ENCODE data around the gene PKP1.

PKP1 gene

DNA sequence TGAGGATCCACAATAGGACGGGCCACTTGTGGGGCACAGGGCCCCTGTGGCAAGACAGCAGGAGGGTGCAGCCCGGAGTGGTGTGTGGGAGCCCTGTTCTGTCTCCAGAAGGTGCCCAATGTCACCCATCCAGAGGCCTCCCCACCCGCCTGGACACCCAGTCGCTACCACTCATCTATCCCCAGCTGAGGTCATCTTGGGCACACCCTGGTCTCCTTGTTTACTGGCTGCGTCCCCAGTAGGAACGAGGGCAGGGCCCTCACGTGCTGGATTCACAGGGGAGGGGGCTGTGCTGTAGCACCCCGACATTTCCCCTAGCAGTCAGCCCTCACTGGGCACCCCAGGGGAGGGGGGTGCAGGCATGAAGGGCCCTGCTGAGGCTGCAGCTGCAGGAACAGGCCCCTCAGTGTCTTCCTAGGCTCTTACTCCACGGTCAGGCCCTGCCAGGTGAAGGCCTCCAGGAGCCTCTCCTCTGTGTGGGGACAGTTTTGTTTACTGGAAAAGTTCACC lies 96.5 kb downstream of the PKP1 start:
- H3K4me3 ChIP-seq (ENCODE audit: low read depth, low read length): no peak overlapping the region
- TF ChIP-seq, protein P1, sequence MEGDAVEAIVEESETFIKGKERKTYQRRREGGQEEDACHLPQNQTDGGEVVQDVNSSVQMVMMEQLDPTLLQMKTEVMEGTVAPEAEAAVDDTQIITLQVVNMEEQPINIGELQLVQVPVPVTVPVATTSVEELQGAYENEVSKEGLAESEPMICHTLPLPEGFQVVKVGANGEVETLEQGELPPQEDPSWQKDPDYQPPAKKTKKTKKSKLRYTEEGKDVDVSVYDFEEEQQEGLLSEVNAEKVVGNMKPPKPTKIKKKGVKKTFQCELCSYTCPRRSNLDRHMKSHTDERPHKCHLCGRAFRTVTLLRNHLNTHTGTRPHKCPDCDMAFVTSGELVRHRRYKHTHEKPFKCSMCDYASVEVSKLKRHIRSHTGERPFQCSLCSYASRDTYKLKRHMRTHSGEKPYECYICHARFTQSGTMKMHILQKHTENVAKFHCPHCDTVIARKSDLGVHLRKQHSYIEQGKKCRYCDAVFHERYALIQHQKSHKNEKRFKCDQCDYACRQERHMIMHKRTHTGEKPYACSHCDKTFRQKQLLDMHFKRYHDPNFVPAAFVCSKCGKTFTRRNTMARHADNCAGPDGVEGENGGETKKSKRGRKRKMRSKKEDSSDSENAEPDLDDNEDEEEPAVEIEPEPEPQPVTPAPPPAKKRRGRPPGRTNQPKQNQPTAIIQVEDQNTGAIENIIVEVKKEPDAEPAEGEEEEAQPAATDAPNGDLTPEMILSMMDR (IDR thresholded peaks at IDR 0.05; ENCODE audit: low read depth, low read length): no peak
- peaks cover 30% of the 10 kb centered on the region for H3K4me1 ChIP-seq
- no peaks in the 10 kb centered on the region for H3K36me3 ChIP-seq
- DNase-seq: no peak
- H3K27me3 ChIP-seq: no peaks in the 10 kb centered on the region
- H3K9me3 ChIP-seq: no peaks in the 10 kb centered on the region

GRCh38 chr1:201381130-201381529 lies 97.8 kb downstream of the PKP1 start:
- Histone ChIP-seq H3K27me3 (no peaks in the 10 kb centered on the region), H3K36me3 (no peaks in the 10 kb centered on the region), H3K9me3 (no peaks in the 10 kb centered on the region), H3K4me3 (ENCODE audit: low read depth, low read length) (no peak overlapping the region), H3K4me1 (peaks cover 24% of the 10 kb centered on the region)
- DNase-seq: no peak
- TF ChIP-seq, protein P1 (IDR thresholded peaks at IDR 0.05; ENCODE audit: low read depth, low read length): no peak
